Mucosa of rectum (tissue), 2 donors: ENCODE data around the gene NOC2L.

Experiments
- H3K27ac ChIP-seq, 2 donors: one replicate each; pipeline ENCODE4 v1.7.0; 2013; ENCODE audit warnings: inconsistent platforms in 2 of 2, low read depth in 2 of 2, low read length in 2 of 2
- H3K27me3 ChIP-seq, 2 donors: one replicate each; pipeline ENCODE4 v1.7.0; 2013; ENCODE audit warnings: low read length in 2 of 2; ENCODE audit not compliant: control insufficient read depth in 2 of 2, insufficient read depth in 2 of 2
- H3K36me3 ChIP-seq, 2 donors: one replicate each; pipeline ENCODE4 v1.7.0; 2013; ENCODE audit warnings: low read length in 2 of 2; ENCODE audit not compliant: control insufficient read depth in 2 of 2, insufficient read depth in 2 of 2
- H3K4me1 ChIP-seq, 2 donors: one replicate each; pipeline ENCODE4 v1.7.0; 2013; ENCODE audit warnings: low read length in 2 of 2, mild to moderate bottlenecking in 1 of 2; ENCODE audit not compliant: control insufficient read depth in 2 of 2, insufficient read depth in 2 of 2
- H3K4me3 ChIP-seq, 2 donors: one replicate each; pipeline ENCODE4 v1.7.0; 2013; ENCODE audit warnings: low read length in 2 of 2
- H3K9ac ChIP-seq, 2 donors: one replicate each; pipeline ENCODE4 v1.7.0; 2013; ENCODE audit warnings: low read length in 2 of 2, low read depth in 1 of 2, mild to moderate bottlenecking in 1 of 2
- H3K9me3 ChIP-seq, 2 donors: one replicate each; pipeline ENCODE4 v1.7.0; 2013; ENCODE audit warnings: low read length in 2 of 2; ENCODE audit not compliant: control insufficient read depth in 2 of 2
- donor health status: healthy.
- donor health status: Normal muscosa, but diverticular disease.

Gene NOC2L

DNA sequence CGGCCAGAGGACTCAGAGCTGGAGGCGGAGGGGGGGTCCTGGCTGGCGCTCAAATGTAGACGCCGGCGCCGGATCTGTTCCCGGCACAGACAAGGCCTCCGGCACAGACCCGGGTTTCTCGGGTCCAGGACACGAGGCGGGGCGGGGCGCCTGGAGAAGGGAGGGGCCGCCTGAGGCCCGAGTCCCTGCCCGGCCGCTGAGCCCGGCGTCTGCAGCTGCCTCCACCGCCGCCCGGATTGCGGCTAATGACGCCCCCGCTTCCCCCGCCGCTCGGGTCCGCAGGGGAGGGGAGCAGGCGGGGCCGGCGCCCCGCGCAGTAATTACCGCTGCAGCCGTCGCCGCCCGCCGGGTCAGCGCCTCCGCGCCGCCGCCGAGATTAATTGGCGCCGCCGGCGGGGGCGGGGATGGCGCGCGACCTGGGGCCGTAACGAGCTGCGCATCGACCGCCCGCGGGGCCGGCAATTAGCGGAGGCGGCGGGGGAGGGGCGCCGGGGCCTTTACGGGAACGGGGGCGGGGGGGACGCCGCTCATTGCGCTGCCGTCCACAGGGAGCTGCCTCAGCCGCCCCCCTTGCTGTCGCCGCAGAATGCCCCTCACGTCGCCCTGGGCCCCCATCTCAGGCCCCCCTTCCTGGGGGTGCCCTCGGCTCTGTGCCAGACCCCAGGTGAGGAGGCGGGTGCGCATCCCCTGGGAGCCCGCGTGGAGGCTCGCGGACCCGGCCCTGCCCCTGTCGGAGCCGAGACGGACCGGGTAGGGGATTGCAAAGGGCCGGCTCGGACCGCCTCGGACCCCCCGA lies 17.3 kb downstream of the NOC2L start:
- H3K9ac ChIP-seq: no peak overlapping the region
- H3K4me1 ChIP-seq: peaks cover 15 to 16% of the 10 kb centered on the region in 2 donors
- peak overlapping the region; percentile 42 to 58 for H3K27ac ChIP-seq
- H3K27me3 ChIP-seq: peaks cover 28 to 45% of the 10 kb centered on the region in 2 donors
- H3K4me3 ChIP-seq: peak overlapping the region; percentile 7 to 30
- H3K9me3 ChIP-seq: no peaks in the 10 kb centered on the region
- peaks cover 6 to 13% of the 10 kb centered on the region in 2 donors for H3K36me3 ChIP-seq

GRCh38 chr1:941015-941587 lies 18.0 kb downstream of the NOC2L start:
- Histone ChIP-seq H3K4me3 (peak overlapping the region; percentile 3 to 30), H3K4me1 (peaks cover 15 to 16% of the 10 kb centered on the region in 2 donors), H3K36me3 (peaks cover 6 to 9% of the 10 kb centered on the region in 2 donors), H3K27me3 (peaks cover 30 to 48% of the 10 kb centered on the region in 2 donors), H3K9me3 (no peaks in the 10 kb centered on the region), H3K27ac (peak overlapping the region; percentile 58), H3K9ac (peak overlapping the region in 1 of 2 donors; percentile 47)

GRCh38 chr1:940107-941014 lies 18.7 kb downstream of the NOC2L start:
- peaks cover 35 to 52% of the 10 kb centered on the region in 2 donors for H3K27me3 ChIP-seq
- H3K4me3 ChIP-seq: peak overlapping the region in 1 of 2 donors; percentile 16

DNA sequence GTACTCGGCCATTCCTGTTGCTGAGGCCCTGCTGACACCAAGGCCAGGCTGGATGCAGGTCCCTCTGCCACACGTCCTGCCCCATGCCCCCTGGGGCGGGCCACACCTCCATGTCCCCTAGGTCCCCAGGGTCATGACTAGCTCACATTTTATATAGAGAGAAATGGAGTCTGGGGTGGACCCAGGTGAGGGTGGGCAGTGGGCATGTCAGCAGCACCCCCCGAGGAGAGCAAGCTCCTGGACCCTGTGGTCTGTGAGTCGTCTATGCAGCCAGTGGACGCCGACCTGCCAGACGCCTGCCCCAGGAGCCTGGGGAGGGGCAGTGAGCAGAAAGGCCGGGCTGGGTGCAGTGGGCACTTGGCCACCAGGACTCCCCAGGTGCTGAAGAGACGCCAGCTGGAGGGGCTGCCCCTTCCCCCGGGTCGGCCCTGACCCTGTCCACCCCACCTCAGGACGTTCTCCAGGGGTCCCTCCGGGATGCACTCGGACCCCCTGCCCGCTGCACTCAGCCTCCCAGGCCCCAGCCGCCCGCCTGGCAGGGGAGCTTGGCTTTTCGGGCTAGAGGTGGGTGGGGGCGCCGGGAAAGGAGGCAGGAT lies 19.4 kb downstream of the NOC2L start:
- H3K27me3 ChIP-seq: peaks cover 41 to 58% of the 10 kb centered on the region in 2 donors
- H3K36me3 ChIP-seq: no peaks in the 10 kb centered on the region
- H3K4me3 ChIP-seq: no peak overlapping the region
- peaks cover 15 to 18% of the 10 kb centered on the region in 2 donors for H3K4me1 ChIP-seq
- no peak overlapping the region for H3K9ac ChIP-seq
- no peaks in the 10 kb centered on the region for H3K9me3 ChIP-seq
- no peak overlapping the region for H3K27ac ChIP-seq

More at GRCh38 chr1:940107-941014, 18.7 kb downstream of the NOC2L start:
- peaks cover 0 to 2% of the 10 kb centered on the region in 2 donors for H3K36me3 ChIP-seq
- H3K9me3 ChIP-seq: no peaks in the 10 kb centered on the region
- H3K27ac ChIP-seq: peak overlapping the region; percentile 58
- peak overlapping the region in 1 of 2 donors; percentile 6 for H3K9ac ChIP-seq
- peaks cover 15 to 16% of the 10 kb centered on the region in 2 donors for H3K4me1 ChIP-seq

DNA sequence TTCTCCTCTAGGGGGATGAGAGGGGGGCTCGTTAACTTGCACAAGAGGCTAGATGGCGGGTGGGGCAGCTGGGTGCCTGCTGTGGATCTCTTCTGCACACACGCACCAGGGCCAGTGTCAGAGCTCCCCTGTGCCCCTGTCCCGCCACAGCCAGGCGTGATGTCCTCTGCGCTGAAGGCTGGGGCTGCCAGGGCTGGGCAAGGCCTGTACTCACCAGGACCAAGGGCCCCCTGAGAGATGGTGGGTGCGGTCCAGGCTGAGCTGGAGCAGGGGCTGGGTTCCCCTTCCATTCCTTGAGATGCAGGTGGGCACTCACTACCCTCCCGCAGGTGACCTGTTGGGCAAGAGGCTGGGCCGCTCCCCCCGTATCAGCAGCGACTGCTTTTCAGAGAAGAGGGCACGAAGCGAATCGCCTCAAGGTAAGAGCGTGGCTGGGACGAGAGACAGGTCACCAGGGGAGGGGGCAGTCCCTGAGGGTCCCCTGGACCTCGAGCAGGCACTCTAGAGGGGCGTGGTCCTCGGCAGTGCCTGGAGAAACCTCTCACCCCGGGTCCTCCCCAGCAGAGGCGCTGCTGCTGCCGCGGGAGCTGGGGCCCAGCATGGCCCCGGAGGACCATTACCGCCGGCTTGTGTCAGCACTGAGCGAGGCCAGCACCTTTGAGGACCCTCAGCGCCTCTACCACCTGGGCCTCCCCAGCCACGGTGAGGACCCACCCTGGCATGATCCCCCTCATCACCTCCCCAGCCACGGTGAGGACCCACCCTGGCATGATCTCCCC lies 20.2 kb downstream of the NOC2L start:
- H3K9ac ChIP-seq: no peak overlapping the region
- H3K9me3 ChIP-seq: no peaks in the 10 kb centered on the region
- no peak overlapping the region for H3K4me3 ChIP-seq
- no peak overlapping the region for H3K27ac ChIP-seq
- peaks cover 41 to 58% of the 10 kb centered on the region in 2 donors for H3K27me3 ChIP-seq
- peaks cover 15 to 18% of the 10 kb centered on the region in 2 donors for H3K4me1 ChIP-seq
- H3K36me3 ChIP-seq: no peaks in the 10 kb centered on the region

DNA sequence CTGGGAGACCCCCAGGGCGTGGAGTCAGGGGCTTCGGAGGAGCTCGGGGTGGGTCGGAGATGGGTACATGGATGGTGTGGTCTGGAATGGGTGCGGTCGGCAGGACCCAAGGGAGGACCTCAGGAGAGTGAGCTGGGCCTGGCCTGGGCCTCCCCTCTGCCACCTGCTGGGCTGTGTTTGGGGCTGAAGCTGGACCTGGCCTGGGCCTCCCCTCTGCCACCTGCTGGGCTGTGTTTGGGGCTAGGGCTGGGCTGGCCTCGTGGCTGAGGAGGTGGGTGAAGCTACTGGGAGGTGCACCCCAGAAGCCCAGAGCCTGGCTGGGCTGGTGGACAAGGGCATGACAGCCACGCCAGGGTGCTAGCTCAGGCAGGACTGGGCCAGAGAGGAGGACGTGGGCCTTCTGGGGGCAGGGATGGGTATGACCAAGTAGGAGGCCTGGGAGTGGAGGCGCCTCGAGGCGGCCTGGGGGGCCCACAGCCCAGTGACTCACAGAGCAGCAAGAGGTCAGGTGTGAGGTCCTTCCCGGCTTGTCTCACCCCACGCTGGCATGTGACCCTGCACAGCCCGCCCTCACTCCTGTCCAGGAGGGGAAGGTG lies 20.9 kb downstream of the NOC2L start:
- no peak overlapping the region for H3K4me3 ChIP-seq
- H3K36me3 ChIP-seq: no peaks in the 10 kb centered on the region
- H3K9ac ChIP-seq: no peak overlapping the region
- H3K4me1 ChIP-seq: peaks cover 15 to 23% of the 10 kb centered on the region in 2 donors
- no peaks in the 10 kb centered on the region for H3K9me3 ChIP-seq
- H3K27ac ChIP-seq: no peak overlapping the region
- peaks cover 40 to 61% of the 10 kb centered on the region in 2 donors for H3K27me3 ChIP-seq

DNA sequence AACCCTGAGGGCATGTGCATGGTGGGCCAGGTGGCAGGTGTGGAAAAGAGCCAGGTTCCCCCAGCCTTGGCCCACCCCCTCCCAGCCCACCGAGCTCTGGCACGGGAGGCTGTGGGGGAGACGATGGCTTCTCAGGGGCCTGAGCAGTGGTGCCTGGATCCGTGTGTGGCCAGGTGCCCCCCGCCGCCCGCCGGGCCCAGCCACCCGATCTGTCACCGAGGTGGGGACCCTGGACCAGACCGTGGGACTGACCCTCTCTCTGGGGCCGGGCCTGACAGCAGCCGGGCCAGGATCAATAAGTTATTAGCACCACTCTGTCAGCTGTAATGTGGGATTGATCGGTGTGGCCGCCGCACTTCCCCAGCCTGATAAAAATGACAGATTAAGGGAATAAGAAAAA lies 21.5 kb downstream of the NOC2L start:
- Histone ChIP-seq H3K27me3 (peaks cover 39 to 63% of the 10 kb centered on the region in 2 donors), H3K9ac (no peak overlapping the region)

DNA sequence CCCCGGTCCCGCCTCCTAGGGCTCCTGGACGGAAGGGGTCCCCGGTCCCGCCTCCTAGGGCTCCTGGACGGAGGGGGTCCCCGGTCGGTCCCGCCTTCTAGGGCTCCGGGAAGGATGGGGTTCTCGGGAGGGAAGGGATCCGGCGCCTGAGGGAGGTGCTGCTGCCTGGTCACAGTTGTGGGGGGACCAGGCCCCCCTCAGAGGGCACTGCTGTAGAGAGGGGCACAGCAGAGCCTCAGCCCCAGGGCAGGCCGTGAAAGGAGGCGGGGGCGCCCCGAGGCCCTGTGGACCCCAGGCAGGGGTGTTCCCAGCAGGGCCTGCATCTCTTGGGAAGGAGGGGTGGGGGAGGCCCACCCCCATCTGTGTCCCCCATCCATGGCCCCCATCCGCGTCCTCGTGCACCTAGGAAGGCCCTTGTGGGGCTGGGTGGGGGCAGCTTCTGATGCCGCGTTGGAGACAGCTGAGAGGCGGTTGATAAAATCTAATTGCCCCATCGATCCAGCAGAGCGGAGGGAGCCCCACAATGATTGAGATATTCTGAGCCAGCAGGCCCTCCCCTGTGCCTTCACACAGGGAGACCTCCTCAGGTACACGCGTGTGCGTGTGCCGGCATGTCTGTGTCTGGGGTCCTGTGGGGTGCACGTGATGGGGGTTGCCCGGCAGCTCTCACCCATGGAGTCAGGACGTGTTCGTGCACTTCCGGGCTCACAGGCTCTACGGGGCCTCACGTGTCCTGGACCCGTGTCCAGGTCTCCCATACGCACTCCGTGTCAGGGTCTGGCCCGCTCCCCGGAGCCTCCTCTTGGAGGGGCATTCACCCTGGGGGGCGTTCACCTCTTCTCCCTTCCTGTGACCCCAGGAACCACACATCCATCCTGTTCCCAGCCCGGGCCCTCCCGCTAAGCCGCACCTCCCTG lies 22.4 kb downstream of the NOC2L start:
- Histone ChIP-seq H3K27ac (no peak overlapping the region), H3K4me1 (peaks cover 15 to 26% of the 10 kb centered on the region in 2 donors), H3K27me3 (peaks cover 45 to 71% of the 10 kb centered on the region in 2 donors)

More for the DNA sequence above, 21.5 kb downstream of the NOC2L start:
- Histone ChIP-seq H3K4me3 (no peak overlapping the region), H3K36me3 (no peaks in the 10 kb centered on the region), H3K4me1 (peaks cover 15 to 26% of the 10 kb centered on the region in 2 donors), H3K27ac (no peak overlapping the region), H3K9me3 (no peaks in the 10 kb centered on the region)

More for the DNA sequence above, 22.4 kb downstream of the NOC2L start:
- H3K9me3 ChIP-seq: no peaks in the 10 kb centered on the region
- no peak overlapping the region for H3K9ac ChIP-seq
- no peak overlapping the region for H3K4me3 ChIP-seq
- no peaks in the 10 kb centered on the region for H3K36me3 ChIP-seq
